ENCODE measurements around the gene XIRP1.

Gene XIRP1

DNA sequence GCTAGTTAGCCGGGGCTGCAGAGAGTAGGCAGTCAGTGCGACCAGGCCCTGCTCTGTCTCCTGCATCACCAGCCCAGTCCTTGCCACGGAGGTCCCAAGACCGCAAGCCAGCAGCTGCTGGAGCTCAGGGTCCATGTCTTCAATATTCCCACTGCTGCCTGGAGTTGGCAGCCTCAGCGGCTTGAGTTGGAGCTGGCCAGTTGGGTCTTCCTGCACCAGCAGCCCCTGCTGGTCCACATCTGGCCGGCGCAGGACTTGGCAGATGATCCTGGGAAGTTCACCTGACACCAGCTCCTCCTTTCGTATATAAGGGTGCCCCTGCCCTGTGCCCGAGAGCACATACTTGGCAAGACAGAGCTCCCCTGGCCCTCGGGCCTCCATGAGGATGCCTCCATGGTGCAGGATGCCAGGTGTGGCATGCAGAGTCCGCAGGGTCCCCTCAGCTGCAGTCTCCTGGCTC, 5.7 kb downstream of the XIRP1 start:
- H3K36me3 ChIP-seq: no peaks in the 10 kb centered on the region
- no peak overlapping the region for H3K4me3 ChIP-seq
- H3K27me3 ChIP-seq: no peaks in the 10 kb centered on the region
- no peak overlapping the region for H3K27ac ChIP-seq
- no peak for TF ChIP-seq Cebpa-rat (IDR thresholded peaks at IDR 0.05)
- H3K9ac ChIP-seq: no peak overlapping the region
- H3K4me2 ChIP-seq: no peak overlapping the region
- H3K4me1 ChIP-seq: peaks cover 56% of the 10 kb centered on the region
- H4K20me1 ChIP-seq: no peaks in the 10 kb centered on the region
- no peaks in the 10 kb centered on the region for H3K9me3 ChIP-seq

DNA sequence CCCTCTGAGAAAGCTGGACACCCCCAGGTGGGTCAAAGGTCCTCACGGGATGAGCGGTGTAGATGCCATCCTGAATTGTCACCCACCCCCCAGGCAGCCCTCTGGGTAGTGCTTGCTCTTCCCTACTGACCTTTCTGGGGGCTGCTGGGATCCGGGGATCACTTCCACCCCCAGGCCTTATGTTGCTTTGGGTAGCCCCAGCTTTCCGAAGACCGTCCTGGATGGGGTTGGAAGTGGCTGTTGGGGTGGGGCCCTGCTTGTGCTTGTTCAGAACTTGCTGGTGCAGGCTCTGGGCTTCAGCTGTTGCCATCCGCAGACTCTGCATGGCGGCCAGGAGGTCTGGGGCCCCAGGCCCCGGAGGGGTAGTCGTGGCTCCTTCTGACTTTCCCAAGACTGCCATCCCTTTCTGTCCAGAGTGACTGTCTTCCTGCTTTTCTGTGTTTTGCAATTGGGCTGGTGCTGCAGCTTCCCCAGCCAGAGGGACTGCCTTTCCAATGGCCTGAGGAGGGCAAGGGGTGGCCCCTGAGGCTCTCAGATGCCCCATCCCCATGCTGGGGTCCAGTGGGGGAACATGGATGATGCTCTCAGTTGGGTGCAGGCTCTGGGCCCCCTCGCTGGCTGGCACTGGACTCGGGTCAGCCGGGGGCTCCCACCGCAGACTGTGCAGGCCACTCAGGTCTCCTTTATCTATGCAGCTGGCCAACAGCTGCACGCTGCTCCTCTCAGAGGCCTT, 6.3 kb downstream of the XIRP1 start:
- Histone ChIP-seq H3K4me3 (no peak overlapping the region), H3K4me2 (no peak overlapping the region), H3K27me3 (no peaks in the 10 kb centered on the region), H3K36me3 (no peaks in the 10 kb centered on the region), H3K9ac (no peak overlapping the region), H4K20me1 (no peaks in the 10 kb centered on the region), H3K9me3 (no peaks in the 10 kb centered on the region), H3K27ac (no peak overlapping the region), H3K4me1 (peaks cover 56% of the 10 kb centered on the region)
- no peak for TF ChIP-seq Cebpa-rat (IDR thresholded peaks at IDR 0.05)

DNA sequence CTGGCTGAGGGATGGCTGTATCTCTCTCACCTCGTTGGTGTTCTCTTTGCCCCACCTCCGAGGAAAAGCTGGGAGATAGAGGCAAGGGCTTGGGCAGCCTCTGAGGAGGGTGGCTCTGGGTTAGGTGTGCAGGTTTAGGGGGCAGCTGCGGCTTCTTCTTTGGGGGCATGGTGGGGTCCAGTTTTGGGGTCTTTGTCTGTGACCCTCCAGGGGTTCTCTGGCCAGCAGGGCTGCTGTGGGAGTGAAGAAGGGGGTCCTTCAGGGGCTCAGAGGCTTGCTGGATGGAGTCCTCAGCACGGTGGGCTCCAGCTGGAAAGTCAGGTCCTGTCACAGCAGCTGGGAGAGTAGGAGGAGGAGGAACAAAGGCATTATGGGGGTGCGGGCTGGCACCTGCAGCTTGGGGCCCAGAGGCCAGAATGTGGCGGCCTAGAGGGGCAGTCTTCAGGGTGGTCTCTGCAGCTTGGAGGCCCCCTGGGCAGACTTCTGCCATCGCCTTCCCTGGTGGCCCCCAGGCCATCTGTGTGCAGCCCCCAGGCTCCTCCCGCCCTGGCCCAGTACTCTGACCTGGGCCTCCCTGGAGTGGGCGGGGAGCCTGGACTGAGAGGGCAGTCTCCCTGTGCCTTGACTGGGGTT, 7.0 kb downstream of the XIRP1 start:
- no peaks in the 10 kb centered on the region for H4K20me1 ChIP-seq
- no peaks in the 10 kb centered on the region for H3K9me3 ChIP-seq
- no peak overlapping the region for H3K4me2 ChIP-seq
- H3K27me3 ChIP-seq: no peaks in the 10 kb centered on the region
- H3K9ac ChIP-seq: no peak overlapping the region
- H3K27ac ChIP-seq: no peak overlapping the region
- peaks cover 55% of the 10 kb centered on the region for H3K4me1 ChIP-seq
- no peak overlapping the region for H3K4me3 ChIP-seq
- TF ChIP-seq Cebpa-rat (IDR thresholded peaks at IDR 0.05): no peak
- no peaks in the 10 kb centered on the region for H3K36me3 ChIP-seq

DNA sequence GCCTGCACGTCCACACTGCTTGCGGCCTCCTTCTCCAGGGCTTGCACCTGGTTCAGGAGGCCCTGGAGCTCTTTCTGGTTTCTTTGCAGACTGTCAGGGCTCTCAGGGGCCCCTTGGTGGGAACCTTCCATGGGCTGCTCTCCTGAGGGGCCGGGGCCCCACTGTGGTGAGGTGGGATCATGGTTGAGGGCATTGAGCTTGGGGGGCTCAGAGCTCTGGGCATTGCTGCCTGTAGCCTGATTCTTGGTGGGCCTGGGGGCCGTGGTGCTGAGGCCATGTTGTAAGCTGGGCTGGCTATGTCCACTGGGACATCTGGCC, 7.5 kb downstream of the XIRP1 start:
- H3K4me1 ChIP-seq: peaks cover 55% of the 10 kb centered on the region
- no peak overlapping the region for H3K9ac ChIP-seq
- no peaks in the 10 kb centered on the region for H3K9me3 ChIP-seq
- H3K27me3 ChIP-seq: no peaks in the 10 kb centered on the region
- H3K27ac ChIP-seq: no peak overlapping the region
- no peak overlapping the region for H3K4me2 ChIP-seq
- H3K36me3 ChIP-seq: no peaks in the 10 kb centered on the region
- H3K4me3 ChIP-seq: no peak overlapping the region
- no peaks in the 10 kb centered on the region for H4K20me1 ChIP-seq
- TF ChIP-seq Cebpa-rat (IDR thresholded peaks at IDR 0.05): no peak

DNA sequence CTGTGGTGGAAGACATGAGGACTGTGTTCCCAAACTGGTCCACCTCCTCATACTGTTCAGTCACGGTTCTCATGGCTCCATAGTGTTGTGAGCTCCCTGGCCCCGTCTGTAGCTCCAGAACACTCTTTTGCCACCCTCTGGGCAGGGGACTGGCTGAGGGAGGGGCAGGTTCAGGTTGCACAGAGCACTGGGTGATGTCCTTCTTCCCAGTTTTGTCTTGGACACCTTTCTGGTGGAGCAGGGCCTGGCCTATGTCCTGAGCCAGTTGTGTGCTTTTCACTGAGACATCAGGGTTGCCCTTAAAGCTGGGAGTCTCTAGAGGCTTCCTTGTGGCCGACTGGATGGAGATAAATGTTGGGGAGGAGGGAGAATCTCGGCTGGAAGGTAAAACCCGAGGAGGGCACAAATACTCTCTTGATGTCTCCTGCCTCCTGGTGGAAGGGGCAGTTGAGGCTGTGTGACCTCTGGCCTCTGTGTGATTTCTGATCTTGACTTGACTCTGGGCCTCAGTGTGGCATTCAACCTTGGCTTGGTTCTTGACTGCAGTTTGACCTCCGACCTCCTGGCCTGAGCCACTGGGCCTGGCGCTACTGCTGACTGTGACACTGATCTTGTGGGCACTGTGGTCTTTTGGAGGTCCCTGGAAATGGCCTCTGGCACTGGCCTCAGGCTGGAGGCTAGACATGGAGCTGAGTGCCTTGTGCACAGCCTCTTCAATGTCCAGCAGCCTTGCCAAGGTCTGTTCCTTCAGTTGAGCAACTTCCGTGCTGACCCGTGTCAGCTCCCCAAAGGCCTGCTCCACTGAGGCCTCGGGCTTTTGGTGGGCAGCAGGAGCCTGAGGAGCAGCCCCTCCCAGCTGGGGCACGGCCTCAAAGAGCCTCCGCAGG, 8.1 kb downstream of the XIRP1 start:
- Histone ChIP-seq H4K20me1 (no peaks in the 10 kb centered on the region), H3K27ac (peak overlapping the region; percentile 19; the same call in 1 of the 2 replicates), H3K27me3 (no peaks in the 10 kb centered on the region), H3K36me3 (no peaks in the 10 kb centered on the region), H3K9ac (no peak overlapping the region), H3K9me3 (no peaks in the 10 kb centered on the region), H3K4me3 (no peak overlapping the region), H3K4me2 (peak overlapping the region; percentile 49), H3K4me1 (peaks cover 57% of the 10 kb centered on the region)
- TF ChIP-seq Cebpa-rat (IDR thresholded peaks at IDR 0.05): no peak

DNA sequence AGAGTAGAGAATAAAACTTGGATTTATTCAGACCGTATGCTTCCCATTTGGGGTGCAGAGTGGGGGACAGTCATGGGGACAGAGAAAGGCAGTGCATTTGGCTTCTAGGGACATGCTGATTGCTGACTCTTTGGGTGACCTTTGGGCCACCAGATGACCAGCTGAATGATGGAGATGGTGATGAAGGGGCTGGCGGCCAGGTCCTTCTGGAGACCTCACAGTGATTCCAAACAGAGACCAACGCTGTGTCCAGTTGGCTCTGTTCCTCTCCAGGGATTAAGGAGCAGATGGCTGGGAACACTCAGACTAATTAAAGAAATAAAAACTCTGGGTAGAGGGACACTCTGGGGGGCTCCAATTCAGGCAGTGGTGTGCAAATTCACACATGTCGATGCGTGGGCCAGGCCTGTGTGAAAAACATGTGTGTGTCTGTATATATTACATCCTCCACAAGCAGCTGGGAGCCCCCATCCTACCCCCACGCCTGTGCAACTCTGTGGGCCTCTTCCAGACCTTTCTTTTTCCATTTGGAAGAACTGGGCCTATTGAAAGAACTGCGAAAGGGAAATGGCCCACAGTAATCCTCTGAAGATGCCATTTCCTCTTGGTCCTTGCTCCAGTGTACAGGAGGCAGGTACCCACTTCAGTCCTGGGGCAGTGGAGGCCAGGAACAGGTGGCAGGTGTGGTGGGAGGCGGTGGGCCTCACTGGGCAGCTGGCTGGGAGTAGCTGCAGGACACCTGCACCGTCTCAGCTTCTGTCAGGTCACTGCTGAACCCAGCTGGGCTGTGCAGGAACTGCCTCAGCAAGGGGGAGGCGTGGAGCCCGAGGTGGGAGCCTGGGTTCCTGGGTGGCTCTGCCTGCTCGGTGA, 8.9 kb downstream of the XIRP1 start:
- Histone ChIP-seq H4K20me1 (no peaks in the 10 kb centered on the region), H3K27me3 (no peaks in the 10 kb centered on the region), H3K9ac (no peak overlapping the region), H3K9me3 (no peaks in the 10 kb centered on the region), H3K27ac (peak overlapping the region; percentile 19), H3K4me3 (no peak overlapping the region), H3K4me2 (peak overlapping the region; percentile 49), H3K36me3 (no peaks in the 10 kb centered on the region), H3K4me1 (peaks cover 66% of the 10 kb centered on the region)
- no peak for TF ChIP-seq Cebpa-rat (IDR thresholded peaks at IDR 0.05)

DNA sequence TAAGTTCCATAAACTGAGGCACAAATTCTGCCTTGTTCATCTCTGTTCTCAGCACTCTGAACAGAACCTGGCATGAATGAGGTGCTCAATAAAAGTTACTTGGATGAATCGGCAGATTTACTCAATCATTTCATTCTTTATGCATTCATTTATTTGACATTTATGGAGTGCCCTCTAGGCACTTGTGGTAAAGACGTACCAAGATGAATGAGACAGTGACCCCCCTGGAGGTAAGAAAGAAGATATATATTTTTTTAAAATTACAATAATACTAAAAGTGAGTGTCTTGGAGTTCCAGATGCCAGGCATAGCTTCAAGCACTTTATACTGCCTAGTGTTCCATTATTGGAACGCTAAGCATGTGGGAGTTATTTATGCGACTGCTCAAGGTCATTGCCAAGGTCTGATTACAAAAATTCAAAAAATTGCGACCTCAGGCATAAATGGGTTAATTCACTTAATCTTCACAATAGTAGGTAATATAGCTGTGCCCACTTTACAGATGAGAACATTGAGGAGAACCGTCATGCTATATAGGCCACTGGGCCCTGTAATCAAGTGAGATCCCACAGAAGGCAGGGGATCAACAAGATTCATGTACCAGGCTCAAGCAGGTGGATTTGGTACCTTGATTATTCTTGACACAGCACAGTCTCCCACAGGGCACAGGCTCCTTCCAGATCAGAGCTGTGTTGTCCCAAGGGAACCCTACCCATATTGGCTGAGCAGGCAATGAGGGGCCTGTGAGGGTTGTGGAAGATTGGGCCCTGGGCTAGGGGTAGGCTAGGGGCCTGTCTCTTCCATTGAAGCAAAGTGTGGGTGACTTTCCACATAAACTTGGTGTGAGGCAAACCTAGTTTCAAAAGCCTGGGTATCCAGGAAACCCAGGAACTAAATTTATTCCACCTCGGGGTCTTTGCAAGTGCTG, 10.7 kb downstream of the XIRP1 start:
- Histone ChIP-seq H3K9me3 (no peaks in the 10 kb centered on the region), H4K20me1 (no peaks in the 10 kb centered on the region), H3K4me1 (peaks cover 67% of the 10 kb centered on the region), H3K27me3 (no peaks in the 10 kb centered on the region), H3K9ac (no peak overlapping the region), H3K36me3 (no peaks in the 10 kb centered on the region), H3K27ac (no peak overlapping the region), H3K4me2 (peak overlapping the region; percentile 98), H3K4me3 (no peak overlapping the region)
- no peak for TF ChIP-seq Cebpa-rat (IDR thresholded peaks at IDR 0.05)

DNA sequence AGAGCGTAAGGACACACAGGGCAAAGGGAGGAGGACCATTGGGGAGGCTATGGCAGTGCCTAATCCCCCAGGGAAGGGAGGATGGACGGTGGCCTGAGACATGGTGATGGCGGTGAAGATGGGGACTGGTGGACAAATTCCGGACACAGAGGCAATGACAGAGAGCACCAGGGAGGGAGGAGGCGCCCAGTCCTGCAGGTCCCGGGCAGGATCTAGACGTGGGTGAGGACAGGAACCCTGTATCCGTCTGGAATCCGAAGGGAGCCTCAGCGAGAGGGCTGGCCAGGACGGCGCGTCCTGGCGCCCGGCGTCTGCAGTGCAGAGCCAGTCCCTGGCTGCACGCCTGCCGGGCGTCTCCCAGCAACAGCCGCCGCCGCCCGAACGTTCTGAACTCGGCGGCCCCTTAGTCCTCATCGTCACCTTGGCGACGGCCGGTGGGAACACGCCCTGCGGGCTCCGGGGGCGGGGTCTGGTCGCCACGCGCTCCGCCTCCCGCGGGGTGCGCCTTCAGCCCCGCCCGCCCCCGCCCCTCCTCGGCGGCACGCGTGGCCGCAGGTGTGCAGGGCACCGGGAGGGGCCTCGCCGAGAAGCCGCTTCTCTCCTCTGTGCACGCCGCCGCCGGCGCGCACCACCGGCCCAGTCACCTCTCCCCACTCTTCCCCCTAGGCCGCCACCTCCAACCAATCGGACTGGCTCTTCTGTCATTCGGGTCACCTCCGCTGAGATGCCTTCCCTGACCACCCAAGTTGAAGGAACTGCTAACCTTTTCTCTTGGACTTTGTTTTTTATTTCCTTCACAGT, 11.6 kb downstream of the XIRP1 start:
- Histone ChIP-seq H3K4me3 (peak overlapping the region; percentile 63), H4K20me1 (no peaks in the 10 kb centered on the region), H3K4me2 (peak overlapping the region; percentile 98), H3K27ac (no peak overlapping the region), H3K9me3 (no peaks in the 10 kb centered on the region), H3K27me3 (no peaks in the 10 kb centered on the region), H3K9ac (peak overlapping the region; percentile 58), H3K36me3 (no peaks in the 10 kb centered on the region), H3K4me1 (peaks cover 67% of the 10 kb centered on the region)
- TF ChIP-seq Cebpa-rat (IDR thresholded peaks at IDR 0.05): no peak

Measured in BLaER1 (cell line).